LoVo (cell line): ENCODE measurements around the gene SLC17A9.

ENCODE experiments used
- DNase-seq: peaks from one replicate; pipeline ENCODE4 v3.0.0-alpha.2; 2016; ENCODE audit warnings: low spot score

The SLC17A9 gene

DNA sequence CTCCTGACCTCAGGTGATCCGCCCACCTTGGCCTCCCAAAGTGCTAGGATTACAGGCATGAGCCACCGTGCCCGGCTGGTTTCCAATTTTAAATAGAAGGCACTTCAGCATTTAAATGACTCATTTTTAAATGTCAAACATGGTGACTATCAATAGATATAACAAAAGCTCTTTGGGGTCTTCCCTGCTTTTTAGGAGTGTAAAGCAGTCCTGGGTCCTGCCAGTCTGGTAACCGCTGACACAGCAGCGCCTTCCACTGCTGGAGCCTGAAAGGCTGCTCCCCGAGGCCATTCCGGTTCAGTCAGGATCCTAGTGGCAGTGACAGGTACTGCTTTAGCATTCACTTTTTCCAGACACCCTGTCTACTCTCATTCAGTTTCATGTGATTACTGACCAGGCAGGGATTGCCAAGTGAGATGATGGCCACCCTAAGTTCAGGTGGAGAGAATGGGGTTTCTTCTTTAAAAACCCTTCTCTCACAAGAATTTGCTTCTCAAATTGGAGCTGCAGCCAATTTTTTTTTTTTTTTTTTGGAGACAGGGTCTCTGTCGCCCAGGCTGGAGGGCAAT is 31.3 kb upstream of the SLC17A9 start:
- DNase-seq = peak; percentile 18

DNA sequence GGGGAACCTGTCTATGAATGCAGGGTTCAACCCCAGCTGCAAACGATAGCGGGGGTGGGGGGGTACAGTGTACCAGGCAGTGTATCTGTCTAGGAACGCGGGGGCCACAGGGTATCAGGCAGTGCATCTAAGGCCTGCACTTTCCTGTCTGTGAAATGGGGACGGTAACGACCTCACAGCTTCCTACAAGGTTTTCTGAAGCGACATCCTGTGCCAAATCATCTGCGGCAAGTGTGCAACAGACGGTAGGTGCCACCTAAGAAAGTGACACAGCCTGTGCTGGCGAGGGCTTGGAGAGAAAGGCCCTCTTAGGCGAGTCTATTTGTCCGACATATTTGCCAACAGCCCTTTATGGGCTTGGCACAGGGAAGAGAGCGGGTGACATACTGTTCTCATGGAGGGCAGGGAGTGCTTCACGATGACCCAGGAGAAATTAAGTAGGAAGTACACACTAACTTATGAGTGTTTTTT is 30.0 kb upstream of the SLC17A9 start:
- no peak for DNase-seq

DNA sequence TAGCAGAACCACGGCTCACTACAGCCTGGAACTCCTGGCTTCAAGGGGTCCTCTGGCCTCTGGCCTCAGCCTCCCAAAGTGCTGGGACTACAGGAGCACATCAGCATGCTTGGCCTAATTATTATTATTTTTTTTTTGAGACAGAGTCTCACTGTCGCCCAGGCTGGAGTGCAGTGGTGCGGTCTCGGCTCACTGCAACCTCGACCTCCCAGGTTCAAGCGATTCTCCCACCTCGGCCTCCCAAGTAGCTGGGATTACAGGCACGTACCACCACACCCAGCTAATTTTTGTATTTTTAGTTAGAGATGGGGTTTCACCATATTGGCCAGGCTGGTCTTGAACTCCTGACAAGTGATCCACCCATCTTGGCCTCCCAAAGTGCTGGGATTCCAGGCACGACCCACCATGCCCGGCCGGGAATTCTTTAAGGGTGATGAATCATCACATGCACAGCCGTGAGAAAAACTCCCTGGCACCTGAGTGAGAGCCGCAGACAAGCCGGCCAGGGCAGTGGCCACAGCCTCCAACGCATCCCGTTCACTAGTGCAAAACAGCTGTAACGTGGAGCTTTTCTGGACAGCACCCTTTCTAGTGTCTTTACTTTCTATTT is 29.3 kb upstream of the SLC17A9 start:
- peak; percentile 78 for DNase-seq

DNA sequence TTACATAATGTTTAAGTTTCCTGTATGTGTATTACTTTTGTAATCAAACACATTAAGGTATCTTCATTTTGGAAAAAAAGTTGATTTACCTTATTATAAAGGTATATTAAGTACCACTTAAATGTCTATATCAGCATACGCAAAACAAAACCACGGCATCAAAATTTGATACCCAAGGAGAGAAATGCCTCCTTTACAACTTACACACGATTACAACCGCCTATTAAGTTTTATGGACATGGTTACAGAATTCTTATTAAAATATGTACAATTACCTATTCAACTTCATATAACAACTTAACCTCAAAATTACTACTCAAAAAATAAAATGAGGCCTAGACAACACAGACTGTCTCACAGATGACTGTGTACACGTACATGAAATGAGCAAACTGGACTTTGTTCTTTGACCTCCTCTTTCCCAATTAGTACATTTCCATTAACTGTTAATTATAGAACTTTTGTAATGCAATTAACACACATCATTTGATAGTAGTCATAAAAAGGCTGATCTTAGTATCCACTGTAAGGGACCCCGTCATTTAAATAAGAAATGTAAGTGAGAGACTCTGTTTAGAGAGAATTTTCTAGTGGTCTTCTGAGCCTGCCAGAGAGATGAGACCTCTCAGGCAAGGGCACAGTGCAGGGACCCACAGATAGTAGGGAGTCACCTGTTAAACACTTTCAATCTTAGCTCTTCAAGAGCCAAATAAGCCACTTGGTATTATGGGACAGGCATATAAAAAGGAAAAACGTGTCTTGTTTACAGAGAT is 28.7 kb upstream of the SLC17A9 start:
- peak; percentile 29 for DNase-seq

GRCh38 chr20:62924442-62925075 is 27.9 kb upstream of the SLC17A9 start:
- peak; percentile 15 for DNase-seq

GRCh38 chr20:62925076-62925419 is 27.5 kb upstream of the SLC17A9 start:
- no peak for DNase-seq

DNA sequence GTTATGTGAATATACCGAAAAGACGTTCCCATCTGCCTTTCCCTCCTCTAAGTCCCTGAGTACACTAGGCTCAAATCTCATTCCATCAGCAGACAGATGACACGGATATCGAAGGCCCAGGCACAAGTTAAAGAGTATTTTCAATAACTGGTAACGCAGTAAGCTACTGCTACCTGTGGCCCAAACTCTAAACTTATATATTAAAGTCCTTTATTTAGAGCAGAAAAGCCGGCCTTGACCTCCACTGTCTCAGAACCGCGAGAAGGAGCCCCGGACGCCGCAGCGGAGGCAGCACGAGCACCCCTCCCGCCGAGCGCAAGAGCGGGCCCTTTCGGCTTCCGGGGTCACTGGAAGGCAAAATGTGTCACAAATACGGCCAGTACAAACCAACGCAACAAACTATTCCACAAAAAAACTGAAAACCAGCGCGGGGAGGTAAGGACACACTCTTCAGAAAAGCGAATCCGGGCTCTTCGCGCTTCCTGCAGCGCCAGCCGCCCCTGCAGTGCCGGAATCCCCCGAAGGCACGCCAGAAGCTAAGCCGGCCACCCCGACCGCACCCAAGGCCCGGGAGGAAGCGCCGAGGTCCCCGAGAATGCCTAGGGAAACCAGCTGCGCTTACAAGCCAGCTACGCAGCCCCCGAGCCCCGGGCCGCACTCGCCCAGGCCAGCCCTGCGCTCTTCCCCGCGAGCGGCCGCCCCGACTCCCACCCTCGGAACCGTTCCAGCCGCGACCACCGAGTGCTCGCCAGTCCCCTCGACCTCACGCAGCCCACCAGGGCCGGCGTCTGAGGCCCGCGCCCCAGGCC is 26.9 kb upstream of the SLC17A9 start:
- peak; percentile 7 for DNase-seq

- DNase-seq = peak; percentile 96
Measured at GRCh38 chr20:62926229-62927127, 26.0 kb upstream of the SLC17A9 start, which contains the start of gene DIDO1. Gene DIDO1 (minus strand): TSS chr20:62926505.

GRCh38 chr20:62927128-62927705 is 25.3 kb upstream of the SLC17A9 start:
- DNase-seq = no peak

DNA sequence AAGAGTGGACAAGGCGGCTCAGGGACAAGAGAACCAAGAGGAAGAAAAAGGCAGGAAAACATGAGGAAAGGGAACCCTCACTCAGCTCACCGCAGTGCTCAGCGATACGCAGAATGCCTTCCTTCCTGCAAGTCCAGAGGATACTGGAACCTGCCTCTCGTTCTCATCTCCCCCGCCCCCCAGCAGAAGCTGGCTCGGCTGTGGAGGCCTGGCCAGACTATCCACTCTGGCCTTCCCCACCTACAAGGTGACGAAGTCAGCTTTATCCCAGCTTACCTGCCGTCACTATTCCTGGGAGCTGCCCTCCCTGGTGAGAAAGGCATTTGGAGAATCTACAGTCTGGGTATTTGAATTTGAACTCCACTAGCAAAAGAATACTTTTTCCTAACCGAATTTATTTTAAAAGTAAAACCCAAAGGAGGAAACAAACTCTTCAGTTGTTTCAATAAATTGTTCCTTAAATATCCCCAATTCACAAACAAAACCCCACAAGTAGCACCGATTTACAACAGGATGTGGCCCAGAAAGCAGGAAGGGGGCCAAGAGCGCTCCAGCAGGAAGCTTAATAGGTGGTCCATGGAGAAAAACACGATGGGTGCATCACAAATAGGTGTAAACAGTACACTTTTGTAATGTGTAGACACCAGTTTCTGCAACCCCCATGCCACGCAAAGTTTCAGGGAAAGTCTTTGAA is 24.1 kb upstream of the SLC17A9 start:
- DNase-seq = no peak

- no peak for DNase-seq
Measured at GRCh38 chr20:62929051-62929538, 23.4 kb upstream of the SLC17A9 start.

DNA sequence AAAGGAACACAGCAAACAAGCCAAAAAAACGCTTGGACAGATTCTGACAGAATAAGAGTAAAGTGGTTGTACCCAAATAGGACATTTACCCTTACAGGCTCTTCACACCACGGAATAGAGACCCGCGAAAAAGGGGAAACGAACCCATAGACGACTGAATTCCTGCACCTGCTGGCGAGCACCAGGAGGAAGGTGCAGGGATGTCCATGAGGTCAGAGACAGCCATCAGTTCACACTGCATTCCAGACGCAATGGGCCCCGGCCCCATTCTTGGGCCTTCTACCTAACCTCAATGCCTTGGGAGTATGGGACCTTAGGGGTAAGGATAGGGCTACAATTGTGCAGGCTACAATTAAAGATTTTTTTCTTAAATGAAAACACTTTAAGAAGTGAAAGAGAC is 21.0 kb upstream of the SLC17A9 start:
- DNase-seq = no peak

DNA sequence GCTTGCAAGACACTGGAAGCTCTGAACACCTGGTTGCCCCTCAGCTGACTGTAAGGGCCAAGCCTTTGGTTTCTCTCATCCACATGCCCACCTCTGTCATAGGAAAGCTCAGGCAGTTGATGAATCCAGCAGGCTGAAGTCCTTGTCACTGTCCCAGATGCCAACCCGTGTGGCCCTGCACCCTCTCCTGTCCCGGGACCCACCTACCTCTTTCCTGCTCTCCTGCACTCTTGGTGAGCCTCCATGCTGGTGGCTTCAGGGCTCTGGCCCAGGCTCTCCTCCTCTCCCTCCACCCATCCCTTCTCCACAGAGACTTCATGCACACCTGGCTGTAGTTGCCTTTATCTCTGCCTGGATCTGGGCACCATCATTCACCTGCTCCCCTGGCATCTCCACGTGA is 18.5 kb upstream of the SLC17A9 start:
- no peak for DNase-seq

GRCh38 chr20:62935204-62935967 is 17.1 kb upstream of the SLC17A9 start:
- DNase-seq = no peak

GRCh38 chr20:62935968-62936585 is 16.4 kb upstream of the SLC17A9 start:
- DNase-seq = no peak

DNA sequence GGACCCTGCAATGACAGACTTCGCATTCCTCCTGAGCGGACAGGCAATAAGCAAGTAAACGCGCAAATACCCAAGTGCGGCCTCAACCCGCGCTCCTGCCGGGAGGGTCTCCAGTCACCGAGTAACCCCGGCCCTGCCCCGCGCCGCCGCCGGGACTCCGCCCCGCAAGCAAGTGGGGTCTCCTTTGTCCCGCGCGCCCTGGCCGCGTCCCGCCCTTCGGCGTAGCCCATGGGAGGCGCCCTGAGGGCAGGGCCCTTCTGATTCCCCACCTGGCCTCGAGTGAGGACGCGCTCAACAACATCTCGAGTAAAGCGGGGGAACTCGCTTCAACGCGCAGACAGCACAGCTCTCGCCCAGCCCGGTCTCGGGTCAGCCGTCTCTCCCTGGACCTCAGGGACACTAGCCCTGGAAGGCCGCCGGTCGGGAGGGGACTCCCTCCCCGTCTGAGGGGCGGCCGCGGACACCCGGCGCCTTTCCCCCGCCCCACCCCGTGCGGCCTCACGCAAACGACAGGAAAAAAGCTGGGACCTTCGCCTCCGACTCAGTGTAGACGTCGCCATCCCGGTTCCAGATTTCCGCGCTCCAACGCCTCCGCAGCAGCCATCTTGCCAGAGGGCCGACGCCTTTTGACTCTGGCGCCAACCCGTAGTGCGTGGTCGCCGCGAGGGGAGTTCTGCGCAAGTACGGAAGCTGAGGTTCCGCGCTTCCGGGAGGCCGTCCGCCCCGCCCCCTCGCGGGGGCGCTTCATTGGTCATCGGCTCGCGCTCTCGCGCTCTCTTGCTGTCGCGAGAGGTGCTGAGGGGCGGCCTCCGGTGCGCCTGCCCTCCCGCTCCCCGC is 15.0 kb upstream of the SLC17A9 start:
- DNase-seq = peak; percentile 96

- DNase-seq = peak; percentile 46
Measured at GRCh38 chr20:62938105-62938888, 14.2 kb upstream of the SLC17A9 start, which contains the start of gene GID8. Gene GID8 (plus strand): TSS chr20:62938147. CDS start chr20:62941503, 3,356 bp downstream.
